ENCODE data around the gene USP9X. TPM values are rescaled to one million over a fixed set of nuclear protein-coding genes. Genes with fewer than 3 reads are reported as not detected.

USP9X gene
- polyA plus RNA-seq, 1 of the 3 experiments (the other 2 are of a cell fraction), result 13.2 TPM

- Histone ChIP-seq H3K79me2 (ENCODE audit: insufficient read depth) (no peaks in the 10 kb centered on the region), H3K4me3 (ENCODE audit: low read depth in 2 of 2, low read length in 1 of 2) (no peak overlapping the region), H3K4me1 (ENCODE audit: control insufficient read depth in 1 of 2, insufficient read depth in 2 of 2, low read depth in 1 of 2, low read length in 1 of 2) (no peaks in the 10 kb centered on the region), H3K27me3 (ENCODE audit: insufficient read depth) (no peaks in the 10 kb centered on the region; the same call in 1 of the 2 replicates), H2AFZ (ENCODE audit: low read depth) (no peak overlapping the region), H3K27ac (ENCODE audit: low read depth in 2 of 2, low read length in 1 of 2) (no peak overlapping the region), H3K9ac (no peak overlapping the region), H3K9me2 (no peaks in the 10 kb centered on the region), H3K9me3 (no peaks in the 10 kb centered on the region), H4K20me1 (ENCODE audit: insufficient read depth) (no peaks in the 10 kb centered on the region), H3F3A (replicated peaks; ENCODE audit: insufficient read depth) (no peaks in the 10 kb centered on the region), H3K4me2 (no peak overlapping the region), H3K36me3 (replicated peaks in 1 of 2; ENCODE audit: control insufficient read depth in 1 of 2, insufficient read depth in 2 of 2, low read length in 1 of 2) (no peaks in the 10 kb centered on the region)
- TF ChIP-seq ELF1 (IDR thresholded peaks at IDR 0.05) (no peak), RAD21 (IDR thresholded peaks at IDR 0.05; ENCODE audit: low read length) (no peak), MEF2A (IDR thresholded peaks at IDR 0.05; ENCODE audit: borderline replicate concordance, low read depth) (no peak), USF2 (IDR thresholded peaks at IDR 0.05; ENCODE audit: borderline replicate concordance, low read depth, low read length) (no peak), CTCF (IDR thresholded peaks at IDR 0.05) (no peak), JUND (IDR thresholded peaks at IDR 0.05) (no peak), IRF3 (IDR thresholded peaks at IDR 0.05; ENCODE audit: low read depth, low read length) (no peak), SMC3 (IDR thresholded peaks at IDR 0.05; ENCODE audit: low read depth, low read length) (no peak), TEAD4 (IDR thresholded peaks at IDR 0.05; ENCODE audit: borderline replicate concordance, insufficient read depth) (no peak), GATA2 (CRISPR knock-in tag; IDR thresholded peaks at IDR 0.05) (no peak), TCF12 (IDR thresholded peaks at IDR 0.05) (no peak), TAF1 (IDR thresholded peaks at IDR 0.05; ENCODE audit: borderline replicate concordance, low read depth, low read length) (no peak), MXI1 (IDR thresholded peaks at IDR 0.05; ENCODE audit: low read depth, low read length) (no peak), ZBTB33 (IDR thresholded peaks at IDR 0.05; ENCODE audit: borderline replicate concordance, low read depth) (no peak), FOXM1 (IDR thresholded peaks at IDR 0.05; ENCODE audit: low read depth) (no peak), REST (IDR thresholded peaks at IDR 0.05; ENCODE audit: low read depth, low read length) (no peak), RFX5 (IDR thresholded peaks at IDR 0.05; ENCODE audit: low read length) (no peak), RCOR1 (IDR thresholded peaks at IDR 0.05; ENCODE audit: low read length) (no peak)
- WGBS (ENCODE audit: low lambda C conversion rate), result 80% methylated on average over 9 of the region's 9 CpGs
- no peak for DNase-seq
- CTCF ChIA-PET, result interaction anchor here (0.6 to 1.5 kb wide), 2 partner anchors 21 to 406 kb away, joined by 3 read pairs; no protein-coding TSS in a partner anchor
- POLR2A ChIA-PET, result no interaction called here
Measured at GRCh38 chrX:41036668-41037326, 48.4 kb upstream of the USP9X start.

All from SK-N-SH (cell line).